GM12874 (cell line): Measurements from ENCODE around the gene THSD4.

Experiments used
- CTCF ChIP-seq: IDR thresholded peaks from 2 replicates; pipeline ENCODE4 v1.5.1; 2011; ENCODE audit warnings: low read depth, mild to moderate bottlenecking, control low read depth, low read length, moderate library complexity; ENCODE audit not compliant: insufficient read depth

Gene THSD4

GRCh38 chr15:71656425-71656824, 541.2 kb downstream of the THSD4 start:
- TF ChIP-seq CTCF = no peak

GRCh38 chr15:71657141-71657540, 541.9 kb downstream of the THSD4 start:
- no peak for TF ChIP-seq CTCF

GRCh38 chr15:71658036-71658435, 542.8 kb downstream of the THSD4 start:
- no peak for TF ChIP-seq CTCF

GRCh38 chr15:71658827-71659729, 543.8 kb downstream of the THSD4 start:
- no peak for TF ChIP-seq CTCF

GRCh38 chr15:71659730-71660067, 544.4 kb downstream of the THSD4 start:
- no peak for TF ChIP-seq CTCF

- TF ChIP-seq CTCF = no peak
Observed at GRCh38 chr15:71660501-71660900, 545.2 kb downstream of the THSD4 start.

- TF ChIP-seq CTCF = no peak
Observed at GRCh38 chr15:71662306-71662705, 547.0 kb downstream of the THSD4 start.
